Inflammatory macrophage treated with lipopolysaccharide for 1 hour (primary cell): ENCODE measurements around the gene SPATA31D4.

ENCODE experiments used
- DNase-seq, 2 donors: peaks; one replicate each; pipeline ENCODE4 v3.0.0-alpha.2; 2020 to 2022

The SPATA31D4 gene

GRCh38 chr9:81968026-81968425 lies 39.8 kb downstream of the SPATA31D4 start:
- no peak for DNase-seq

GRCh38 chr9:81969971-81970370 lies 41.7 kb downstream of the SPATA31D4 start:
- no peak for DNase-seq

DNA sequence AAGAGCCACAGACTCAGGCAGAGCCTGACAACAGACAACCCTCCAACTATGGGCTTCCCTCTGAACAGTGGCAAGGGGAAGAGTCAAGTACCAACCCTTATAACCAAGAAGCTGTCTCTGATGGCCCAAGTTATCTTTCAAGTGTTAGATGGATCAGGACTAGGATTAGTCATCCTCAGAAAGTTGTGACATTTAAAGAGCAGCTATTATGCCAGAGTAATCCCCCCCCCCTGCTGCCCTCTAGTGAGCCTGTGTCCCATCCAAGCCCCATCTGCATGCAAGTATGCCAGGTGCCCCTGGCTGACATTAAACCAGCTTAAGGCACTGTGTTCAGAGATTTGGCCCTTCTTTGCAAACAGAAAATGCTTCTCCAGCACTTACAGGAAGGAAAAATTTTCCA lies 43.5 kb downstream of the SPATA31D4 start:
- no peak for DNase-seq

GRCh38 chr9:81974764-81975163 lies 46.5 kb downstream of the SPATA31D4 start:
- no peak for DNase-seq

DNA sequence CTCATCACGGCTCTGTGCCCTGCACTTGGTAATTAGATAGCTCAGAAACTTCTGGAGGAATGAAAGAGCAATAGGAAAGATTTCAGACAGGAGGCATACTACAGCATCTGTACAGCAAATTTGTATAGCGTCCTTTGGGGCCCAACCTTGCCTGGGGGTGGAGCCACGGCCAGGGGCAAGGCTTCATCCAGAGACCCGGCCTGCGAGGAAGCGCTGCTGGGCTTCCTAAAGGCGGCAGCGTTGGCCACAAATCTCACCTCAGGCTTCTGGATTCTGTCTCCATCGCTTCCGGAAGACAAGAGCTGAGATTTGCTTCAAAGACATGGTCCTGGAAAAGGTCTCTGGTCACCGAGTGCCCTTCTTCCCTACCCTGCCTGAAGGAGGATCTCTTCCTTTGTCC lies 48.1 kb downstream of the SPATA31D4 start:
- no peak for DNase-seq

- no peak for DNase-seq
Measured at GRCh38 chr9:81979196-81979595, 51.0 kb downstream of the SPATA31D4 start.

DNA sequence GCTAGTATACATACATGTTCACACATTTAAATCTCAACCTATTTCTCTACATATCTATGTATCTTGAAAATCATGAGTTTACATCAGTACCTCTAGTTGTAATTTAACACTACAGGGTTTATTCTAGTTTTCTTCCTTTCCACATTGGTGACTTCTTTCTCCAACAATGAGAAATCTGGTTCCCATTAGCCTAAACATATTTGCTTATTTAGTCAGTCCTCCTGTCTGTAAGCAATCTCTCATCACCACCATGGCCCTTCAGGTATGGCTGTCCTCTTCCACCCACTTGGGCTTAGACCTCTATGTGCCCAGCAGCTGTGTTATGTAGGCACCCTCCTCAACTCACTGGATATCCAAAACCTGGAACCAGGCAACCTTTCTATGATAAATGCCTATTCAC lies 52.3 kb downstream of the SPATA31D4 start:
- DNase-seq = no peak

GRCh38 chr9:81981883-81982282 lies 53.7 kb downstream of the SPATA31D4 start:
- no peak for DNase-seq
